ENCODE measurements around the gene FRMD6. TPM values are rescaled to one million over a fixed set of nuclear protein-coding genes. Genes with fewer than 3 reads are reported as not detected.

The FRMD6 gene
- total RNA-seq, 4 donors from 2014 or later = 97.4 to 199 (median 134) TPM

DNA sequence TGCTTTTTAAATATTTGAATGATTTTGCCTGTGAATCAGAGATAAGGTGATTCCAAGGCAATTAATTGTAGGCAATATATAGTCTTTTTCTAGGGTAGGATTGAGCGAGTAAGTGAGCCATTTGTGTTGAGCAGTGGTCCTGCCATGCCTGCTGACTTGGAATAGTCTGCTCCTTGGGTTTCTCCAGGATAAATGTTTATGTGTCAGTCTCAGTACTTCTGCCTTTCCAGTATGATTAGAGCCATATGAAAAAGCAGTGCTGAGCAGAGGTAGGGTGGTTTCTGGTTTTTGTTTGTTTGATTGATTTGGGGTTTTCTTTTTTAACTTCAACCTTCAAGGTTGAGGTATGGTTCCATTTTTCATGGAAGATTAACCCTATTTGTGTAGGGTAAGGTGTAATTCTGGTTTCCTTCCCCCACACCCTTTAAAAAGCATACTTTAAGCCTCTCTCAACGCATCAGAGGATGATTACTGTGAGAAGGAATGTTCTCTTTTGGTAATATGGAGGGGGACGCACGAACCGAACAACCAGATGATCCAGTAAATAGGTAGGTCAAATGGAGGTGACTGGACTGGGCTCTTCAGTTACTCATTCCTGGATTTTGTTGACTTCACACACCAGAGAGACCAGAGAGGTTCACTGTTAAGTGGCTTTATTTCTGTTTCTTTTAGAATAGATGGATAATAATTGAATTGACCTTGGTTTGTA is 22.7 kb downstream of the FRMD6 start:
- Histone ChIP-seq H3K4me1 (no peaks in the 10 kb centered on the region), H3K9me3 (no peaks in the 10 kb centered on the region), H3K4me3 (no peak overlapping the region), H3K27me3 (no peaks in the 10 kb centered on the region), H3K27ac (peak overlapping the region; percentile 42 to 57), H3K36me3 (no peaks in the 10 kb centered on the region)
- intact Hi-C loops (cut with DNase I; ENCODE audit: low total_unique reads) = no loop called here
- TF ChIP-seq, protein P1, sequence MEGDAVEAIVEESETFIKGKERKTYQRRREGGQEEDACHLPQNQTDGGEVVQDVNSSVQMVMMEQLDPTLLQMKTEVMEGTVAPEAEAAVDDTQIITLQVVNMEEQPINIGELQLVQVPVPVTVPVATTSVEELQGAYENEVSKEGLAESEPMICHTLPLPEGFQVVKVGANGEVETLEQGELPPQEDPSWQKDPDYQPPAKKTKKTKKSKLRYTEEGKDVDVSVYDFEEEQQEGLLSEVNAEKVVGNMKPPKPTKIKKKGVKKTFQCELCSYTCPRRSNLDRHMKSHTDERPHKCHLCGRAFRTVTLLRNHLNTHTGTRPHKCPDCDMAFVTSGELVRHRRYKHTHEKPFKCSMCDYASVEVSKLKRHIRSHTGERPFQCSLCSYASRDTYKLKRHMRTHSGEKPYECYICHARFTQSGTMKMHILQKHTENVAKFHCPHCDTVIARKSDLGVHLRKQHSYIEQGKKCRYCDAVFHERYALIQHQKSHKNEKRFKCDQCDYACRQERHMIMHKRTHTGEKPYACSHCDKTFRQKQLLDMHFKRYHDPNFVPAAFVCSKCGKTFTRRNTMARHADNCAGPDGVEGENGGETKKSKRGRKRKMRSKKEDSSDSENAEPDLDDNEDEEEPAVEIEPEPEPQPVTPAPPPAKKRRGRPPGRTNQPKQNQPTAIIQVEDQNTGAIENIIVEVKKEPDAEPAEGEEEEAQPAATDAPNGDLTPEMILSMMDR (IDR thresholded peaks at IDR 0.05) = no peak
- no peak for DNase-seq

DNA sequence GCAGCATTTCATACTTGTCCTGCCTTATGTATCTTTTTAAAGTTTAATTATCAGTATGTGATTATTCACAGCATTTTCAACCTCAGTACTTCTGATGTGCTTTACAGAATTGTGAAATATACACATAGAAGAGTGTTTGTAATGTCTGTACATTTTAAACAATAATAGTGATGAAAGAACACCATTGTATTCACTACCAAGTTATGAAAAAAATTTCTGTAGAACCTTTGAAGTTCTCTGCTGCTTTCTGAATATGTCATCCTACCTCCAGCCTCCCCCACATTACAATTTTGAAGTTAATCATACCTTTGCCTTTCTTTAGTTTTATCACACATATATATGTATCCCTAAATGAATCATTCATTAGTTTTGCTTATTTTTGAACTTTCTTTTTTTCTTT is 24.8 kb downstream of the FRMD6 start:
- TF ChIP-seq POLR2A (IDR thresholded peaks at IDR 0.05) = no peak
- TF ChIP-seq, protein P1 (IDR thresholded peaks at IDR 0.05) = no peak
- DNase-seq = no peak
- no peak overlapping the region for H3K4me3 ChIP-seq
- no peaks in the 10 kb centered on the region for H3K36me3 ChIP-seq
- H3K27ac ChIP-seq = peak overlapping the region; percentile 42 to 52
- intact Hi-C loops (cut with DNase I; ENCODE audit: low total_unique reads) = no loop called here
- H3K4me1 ChIP-seq = peaks cover 0 to 3% of the 10 kb centered on the region in 2 donors
- no peaks in the 10 kb centered on the region for H3K27me3 ChIP-seq
- no peaks in the 10 kb centered on the region for H3K9me3 ChIP-seq

DNA sequence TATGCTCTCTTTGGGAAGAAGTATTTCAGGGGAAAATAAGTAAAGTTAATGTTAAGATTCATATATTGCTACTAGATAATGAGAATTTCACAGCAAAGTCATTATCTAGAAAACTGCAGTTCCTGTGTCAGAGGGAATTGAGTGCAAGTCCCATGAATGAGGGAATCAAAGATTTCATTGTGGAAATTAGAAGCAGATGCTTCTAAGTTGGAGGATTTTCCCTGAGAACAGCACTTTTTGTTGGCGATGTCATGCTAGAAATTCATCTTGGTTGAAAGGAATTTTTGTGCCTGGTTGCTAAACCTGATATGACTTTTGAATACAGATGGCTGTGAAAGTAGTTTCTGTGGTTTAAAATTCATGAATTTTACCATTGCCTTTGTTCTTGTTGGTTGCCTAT is 25.6 kb downstream of the FRMD6 start:
- Histone ChIP-seq H3K4me1 (peaks cover 0 to 5% of the 10 kb centered on the region in 2 donors), H3K9me3 (no peaks in the 10 kb centered on the region), H3K36me3 (no peaks in the 10 kb centered on the region), H3K27me3 (no peaks in the 10 kb centered on the region), H3K27ac (peak overlapping the region; percentile 42 to 52), H3K4me3 (no peak overlapping the region)
- TF ChIP-seq, protein P1 (IDR thresholded peaks at IDR 0.05) = no peak
- no peak for TF ChIP-seq POLR2A (IDR thresholded peaks at IDR 0.05)
- intact Hi-C loops (cut with DNase I; ENCODE audit: low total_unique reads) = no loop called here
- DNase-seq = no peak

DNA sequence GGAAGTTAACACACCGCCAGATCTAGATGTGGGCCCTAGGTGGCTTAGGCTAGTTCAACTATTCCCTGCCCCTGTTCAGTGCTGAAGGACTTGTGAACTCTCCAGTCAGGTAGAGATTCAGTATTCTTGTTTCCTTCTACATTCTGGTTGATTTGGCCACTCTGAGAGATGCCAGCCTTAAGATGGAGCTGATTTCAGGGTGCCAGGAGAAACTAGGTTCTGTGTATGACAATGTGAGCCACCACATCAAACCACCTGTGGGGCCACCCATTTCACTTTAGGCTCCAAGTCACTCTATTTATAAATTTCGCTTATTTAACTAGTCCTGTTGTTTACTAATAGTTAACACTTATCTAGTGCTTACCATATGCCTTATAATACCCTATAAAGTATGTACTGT is 26.0 kb downstream of the FRMD6 start:
- Histone ChIP-seq H3K9me3 (no peaks in the 10 kb centered on the region), H3K27ac (peak overlapping the region; percentile 39 to 42)
- intact Hi-C loops (cut with DNase I; ENCODE audit: low total_unique reads) = no loop called here

DNA sequence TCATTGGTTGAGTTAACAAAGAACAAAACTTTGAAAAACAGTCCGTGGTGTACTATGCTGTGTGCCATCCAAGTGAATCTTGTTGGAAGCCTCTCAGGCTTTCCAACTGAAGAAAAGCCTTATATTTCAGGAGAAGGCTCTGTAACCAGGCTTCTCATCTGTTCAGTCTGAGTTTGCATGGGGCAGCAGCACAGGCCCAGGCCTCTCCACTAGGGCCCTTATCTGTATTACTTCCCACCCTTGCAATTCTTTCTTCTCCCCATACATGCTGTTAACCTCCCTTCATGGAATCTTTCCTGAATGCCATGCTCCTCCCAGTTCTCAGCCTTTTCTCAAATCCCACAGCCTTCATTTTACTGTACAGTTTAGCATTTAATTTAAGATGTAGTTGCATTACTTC is 28.3 kb downstream of the FRMD6 start:
- intact Hi-C loops (cut with DNase I; ENCODE audit: low total_unique reads) = no loop called here
- TF ChIP-seq, protein P1 (IDR thresholded peaks at IDR 0.05) = no peak
- no peak for TF ChIP-seq POLR2A (IDR thresholded peaks at IDR 0.05)
- Histone ChIP-seq H3K4me3 (no peak overlapping the region), H3K36me3 (no peaks in the 10 kb centered on the region), H3K27me3 (no peaks in the 10 kb centered on the region), H3K9me3 (no peaks in the 10 kb centered on the region), H3K27ac (peak overlapping the region in 1 of 2 donors; percentile 29), H3K4me1 (peaks cover 0 to 5% of the 10 kb centered on the region in 2 donors)
- no peak for DNase-seq

More for the DNA sequence above, 26.0 kb downstream of the FRMD6 start:
- TF ChIP-seq, protein P1 (IDR thresholded peaks at IDR 0.05) = no peak
- TF ChIP-seq POLR2A (IDR thresholded peaks at IDR 0.05) = no peak
- Histone ChIP-seq H3K4me1 (peaks cover 0 to 5% of the 10 kb centered on the region in 2 donors), H3K4me3 (no peak overlapping the region), H3K36me3 (no peaks in the 10 kb centered on the region), H3K27me3 (no peaks in the 10 kb centered on the region)
- DNase-seq = no peak

Measured in uterus (tissue), 4 donors.